Activated T-helper 17 cell treated with anti-CD3 and anti-CD28 coated beads, Interleukin-2, amount 50 U/mL, for 72 hours (primary cell): Measurements from ENCODE around the gene MROH2B. TPM values are rescaled to one million over a fixed set of nuclear protein-coding genes. Genes with fewer than 3 reads are reported as not detected.

ENCODE experiments used
- ATAC-seq: fragments of 150-1000 bp; cut with Tn5 transposase; replicated peaks from 2 replicates; pipeline ENCODE4 v1.10.0; 2021; ENCODE audit warnings: mild to moderate bottlenecking, moderate library complexity
- H3K27ac Mint-ChIP-seq: one replicate; pipeline ENCODE4 v1.8.0; 2022; ENCODE audit warnings: mixed read lengths
- H3K27me3 Mint-ChIP-seq: one replicate; pipeline ENCODE4 v1.8.0; 2022; ENCODE audit warnings: mixed read lengths
- H3K36me3 Mint-ChIP-seq: one replicate; pipeline ENCODE4 v1.8.0; 2022; ENCODE audit warnings: low read depth, mild to moderate bottlenecking, mixed read lengths
- H3K4me1 Mint-ChIP-seq: one replicate; pipeline ENCODE4 v1.8.0; 2022; ENCODE audit warnings: mixed read lengths
- H3K4me3 Mint-ChIP-seq: one replicate; pipeline ENCODE4 v1.8.0; 2022; ENCODE audit warnings: mild to moderate bottlenecking, mixed read lengths
- H3K9me3 Mint-ChIP-seq: one replicate; pipeline ENCODE4 v1.8.0; 2022; ENCODE audit warnings: mixed read lengths
- total RNA-seq, 2 donors: library from RNA; stranded (reverse); gene quantifications; one replicate each; pipeline ENCODE4 v1.2.3, GENCODE V29; 2022

The MROH2B gene
- total RNA-seq, 2 donors from 2014 or later = not detected

DNA sequence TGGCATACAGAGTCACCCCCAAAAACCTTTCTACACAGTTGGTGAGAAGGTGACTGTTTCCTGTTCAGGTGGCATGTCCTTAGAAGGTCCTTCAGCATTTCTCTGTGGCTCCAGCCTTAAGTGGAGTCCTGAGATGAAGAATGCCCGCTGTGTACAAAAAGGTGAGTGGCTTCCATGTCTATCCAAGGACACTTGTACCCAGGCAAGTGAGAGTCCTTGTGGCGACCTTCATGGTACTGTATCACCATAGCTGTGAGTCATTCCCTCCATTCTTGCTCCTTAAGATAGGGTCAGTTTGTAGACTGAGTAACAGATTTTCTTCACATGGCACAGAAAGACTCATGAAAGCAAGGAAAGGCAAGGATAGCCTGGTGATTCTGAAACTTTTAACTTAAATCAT, 98.7 kb downstream of the MROH2B start:
- no peak overlapping the region for H3K4me3 Mint-ChIP-seq

DNA sequence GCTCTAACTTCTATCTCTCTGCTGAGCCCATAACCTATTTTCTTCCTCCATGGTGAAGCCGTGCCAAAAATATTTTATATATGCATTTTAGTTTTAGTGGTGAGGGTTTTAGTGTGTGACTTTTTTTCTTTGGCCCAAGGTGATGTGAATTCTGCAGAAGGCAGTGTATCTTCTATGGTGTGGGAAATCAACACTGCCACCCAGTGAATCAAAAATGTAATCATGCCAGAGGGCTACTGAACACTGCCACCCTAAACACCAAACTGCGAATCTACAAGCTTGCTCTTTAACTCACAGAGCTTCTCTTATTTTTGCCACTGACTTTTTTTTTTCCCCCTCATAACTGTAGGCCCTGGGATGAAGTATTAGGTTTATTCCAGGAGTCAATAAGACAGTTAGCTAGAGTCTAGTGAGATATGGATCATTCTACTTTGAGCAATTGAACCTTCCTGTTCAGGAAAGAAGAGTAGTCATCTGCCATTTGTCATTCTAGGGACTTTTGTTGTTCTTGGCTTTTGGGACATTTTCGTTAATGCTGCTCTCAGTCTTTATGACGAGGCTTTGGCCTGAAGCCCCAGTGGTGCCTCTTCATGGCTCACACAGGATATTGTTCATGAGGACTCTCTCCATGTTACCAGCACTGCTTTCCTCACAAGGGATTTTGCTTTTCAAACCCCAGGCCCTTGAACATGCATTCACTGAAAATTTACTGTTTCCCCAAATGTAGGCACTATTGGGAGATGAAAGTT, 108.8 kb downstream of the MROH2B start:
- peaks cover 5% of the 10 kb centered on the region for H3K9me3 Mint-ChIP-seq

More for the DNA sequence above, 98.7 kb downstream of the MROH2B start:
- no peaks in the 10 kb centered on the region for H3K4me1 Mint-ChIP-seq
- ATAC-seq = no peak
- H3K9me3 Mint-ChIP-seq = no peaks in the 10 kb centered on the region
- no peaks in the 10 kb centered on the region for H3K36me3 Mint-ChIP-seq
- no peak overlapping the region for H3K27ac Mint-ChIP-seq
- H3K27me3 Mint-ChIP-seq = peaks cover 11% of the 10 kb centered on the region

DNA sequence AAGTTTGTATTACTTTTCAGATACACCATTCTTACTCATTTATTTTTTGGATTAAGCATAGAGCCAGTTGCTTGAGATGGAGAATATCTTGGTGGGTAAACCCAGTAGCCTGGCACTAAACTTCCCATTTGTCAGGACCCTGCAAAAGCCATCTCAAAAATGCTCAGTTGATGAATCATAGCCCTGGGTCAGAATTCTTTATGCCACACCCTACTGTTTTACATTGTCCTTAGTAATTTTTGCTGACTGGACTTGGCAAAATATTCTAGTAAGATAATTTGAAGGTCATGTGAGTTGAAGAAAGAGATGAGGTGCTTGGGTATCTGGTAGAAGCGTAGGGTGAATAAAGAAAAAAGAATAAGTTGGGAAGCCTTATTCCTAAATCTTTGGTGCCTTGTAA, 111.1 kb downstream of the MROH2B start:
- no peaks in the 10 kb centered on the region for H3K4me1 Mint-ChIP-seq
- H3K36me3 Mint-ChIP-seq = no peaks in the 10 kb centered on the region
- no peak for ATAC-seq
- peaks cover 5% of the 10 kb centered on the region for H3K9me3 Mint-ChIP-seq
- H3K27me3 Mint-ChIP-seq = peaks cover 13% of the 10 kb centered on the region
- H3K27ac Mint-ChIP-seq = no peak overlapping the region
- H3K4me3 Mint-ChIP-seq = no peak overlapping the region

More for the DNA sequence above, 108.8 kb downstream of the MROH2B start:
- ATAC-seq = no peak
- H3K36me3 Mint-ChIP-seq = no peaks in the 10 kb centered on the region
- no peak overlapping the region for H3K27ac Mint-ChIP-seq
- H3K4me1 Mint-ChIP-seq = no peaks in the 10 kb centered on the region
- H3K4me3 Mint-ChIP-seq = no peak overlapping the region
- H3K27me3 Mint-ChIP-seq = peaks cover 13% of the 10 kb centered on the region

DNA sequence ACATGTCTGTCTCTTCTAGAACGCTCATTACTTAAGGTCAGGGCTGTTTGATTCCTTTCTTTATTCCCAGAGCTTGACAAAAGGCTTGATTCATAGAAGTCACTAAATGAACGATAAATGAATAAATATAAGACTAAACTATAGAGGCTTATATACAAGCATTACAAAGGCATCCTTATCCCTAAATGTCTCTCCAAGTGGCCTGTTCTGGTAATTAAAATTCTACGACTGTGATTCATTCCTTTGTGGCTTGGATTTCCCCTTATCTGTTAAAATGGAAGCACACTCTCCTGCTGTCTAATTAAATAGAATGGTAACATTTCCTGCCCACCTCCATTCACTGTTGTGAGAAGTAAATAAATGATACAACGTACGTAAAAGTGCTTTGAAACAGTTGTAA, 112.3 kb downstream of the MROH2B start:
- Mint-ChIP-seq H3K4me1 (no peaks in the 10 kb centered on the region), H3K36me3 (no peaks in the 10 kb centered on the region)
- ATAC-seq = no peak

DNA sequence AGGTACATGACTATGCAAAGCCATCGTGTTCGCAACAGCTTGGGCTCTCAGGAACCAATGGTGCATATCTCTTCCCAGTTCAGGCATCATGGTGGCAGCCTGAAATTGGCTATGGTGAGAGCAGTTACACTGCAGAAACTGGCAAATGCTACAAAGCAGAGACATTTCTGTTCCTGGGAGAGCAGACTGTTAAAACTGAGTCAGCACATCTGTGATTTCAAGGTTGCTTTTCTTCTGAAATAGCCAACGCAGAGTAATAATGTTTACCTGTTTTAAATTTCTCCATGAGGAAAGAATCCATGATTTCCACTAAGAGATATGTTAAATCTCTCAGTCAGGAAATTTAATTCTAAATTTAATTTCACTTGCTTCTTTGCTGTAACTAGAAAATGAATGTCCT, 114.1 kb downstream of the MROH2B start:
- H3K27me3 Mint-ChIP-seq = peaks cover 10% of the 10 kb centered on the region
- H3K9me3 Mint-ChIP-seq = peaks cover 5% of the 10 kb centered on the region
- ATAC-seq = no peak
- H3K36me3 Mint-ChIP-seq = no peaks in the 10 kb centered on the region
- H3K4me3 Mint-ChIP-seq = no peak overlapping the region
- H3K27ac Mint-ChIP-seq = no peak overlapping the region
- no peaks in the 10 kb centered on the region for H3K4me1 Mint-ChIP-seq

More for the DNA sequence above, 112.3 kb downstream of the MROH2B start:
- H3K9me3 Mint-ChIP-seq = peaks cover 5% of the 10 kb centered on the region
- peaks cover 13% of the 10 kb centered on the region for H3K27me3 Mint-ChIP-seq
- no peak overlapping the region for H3K27ac Mint-ChIP-seq
- H3K4me3 Mint-ChIP-seq = no peak overlapping the region

DNA sequence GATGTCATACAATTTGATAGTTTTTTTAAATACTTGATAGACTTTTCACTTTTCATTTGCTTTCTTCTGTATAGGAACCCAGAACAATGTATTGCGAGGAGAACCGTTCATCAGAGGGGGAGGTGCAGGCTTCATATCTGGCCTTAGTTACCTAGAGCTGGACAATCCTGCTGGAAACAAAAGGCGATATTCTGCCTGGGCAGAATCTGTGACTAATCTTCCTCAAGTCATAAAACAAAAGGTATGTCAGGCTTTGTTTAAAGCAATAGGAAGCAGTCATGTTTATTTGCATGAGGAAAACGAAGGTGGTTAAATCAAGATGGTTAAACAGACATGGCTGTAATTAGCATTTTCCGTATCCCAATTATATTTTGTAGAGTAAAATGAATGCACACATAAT, 115.8 kb downstream of the MROH2B start:
- no peaks in the 10 kb centered on the region for H3K4me1 Mint-ChIP-seq
- H3K27me3 Mint-ChIP-seq = peaks cover 9% of the 10 kb centered on the region
- ATAC-seq = no peak
- H3K9me3 Mint-ChIP-seq = peaks cover 5% of the 10 kb centered on the region
- no peak overlapping the region for H3K4me3 Mint-ChIP-seq
- no peak overlapping the region for H3K27ac Mint-ChIP-seq
- no peaks in the 10 kb centered on the region for H3K36me3 Mint-ChIP-seq

Other genes starting within 250 kb of the MROH2B start
- gene RPL37, start 236.1 kb downstream of the MROH2B start, total RNA-seq = 1,000 to 10,000 TPM; 1,599 to 2,067 TPM
- gene CARD6, start 230.0 kb downstream of the MROH2B start, total RNA-seq = 1 to 10 TPM; 3.6 to 4.8 TPM
- not detected for gene C7, start 161.8 kb downstream of the MROH2B start, total RNA-seq
- not detected for gene C6, start 142.2 kb upstream of the MROH2B start, total RNA-seq